Stomach (tissue), 4 donors: ENCODE measurements around the gene KCNQ1.

ENCODE experiments used
- CTCF ChIP-seq, 7 experiments: fragments of 450-650 bp in 4 of 7; fragments of 200-600 bp in 3 of 7; sonication (generic) in 3 of 7; IDR thresholded peaks; one replicate each; pipeline ENCODE4 v1.5.1; 2016 to 2019; ENCODE audit warnings: antibody characterized with exemption in 7 of 7, control low read depth in 2 of 7, mild to moderate bottlenecking in 1 of 7
- EP300 ChIP-seq: sonication (generic); formaldehyde crosslinking; IDR thresholded peaks from one replicate; pipeline ENCODE4 v1.6.1; 2017; ENCODE audit warnings: antibody characterized with exemption
- POLR2A ChIP-seq, 4 donors: fragments of 450-650 bp; IDR thresholded peaks; one replicate each; pipeline ENCODE4 v1.6.1; 2016; ENCODE audit warnings: antibody characterized with exemption in 4 of 4, control low read depth in 2 of 4, mild to moderate bottlenecking in 1 of 4, moderate library complexity in 1 of 4
- POLR2AphosphoS5 ChIP-seq, 3 donors: sonication (generic); formaldehyde crosslinking; IDR thresholded peaks; one replicate each; pipeline ENCODE4 v1.6.1; 2016; ENCODE audit warnings: antibody characterized with exemption in 3 of 3

DNA sequence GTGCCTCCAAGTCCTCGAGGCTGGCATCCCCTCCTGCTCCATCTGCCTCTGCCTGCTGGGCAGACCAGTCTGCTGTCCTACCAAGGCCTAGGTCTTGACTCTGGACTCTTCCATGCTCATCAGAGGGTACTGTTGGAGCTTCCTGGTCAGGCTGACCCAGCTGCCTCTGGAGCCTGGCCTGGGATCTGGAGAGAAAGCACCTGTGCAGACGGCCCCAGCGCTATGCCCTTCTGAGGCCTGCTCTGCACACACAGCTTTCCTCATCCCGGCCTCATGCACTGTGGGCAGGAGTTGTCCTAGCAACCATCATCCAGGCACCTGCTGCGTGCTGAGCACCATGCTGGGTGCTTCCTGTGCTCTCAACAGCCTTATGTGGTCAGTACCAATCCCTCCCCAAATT is 369.9 kb downstream of the KCNQ1 start:
- TF ChIP-seq CTCF (IDR thresholded peaks at IDR 0.05) (no peak), EP300 (no peak), POLR2AphosphoS5 (IDR thresholded peaks at IDR 0.05) (no peak), POLR2A (IDR thresholded peaks at IDR 0.05) (no peak)
